CD4-positive, CD25-positive, alpha-beta regulatory T cell (primary cell): Measurements from ENCODE around the gene CENPW. TPM values are rescaled to one million over a fixed set of nuclear protein-coding genes. Genes with fewer than 3 reads are reported as not detected.

Experiments used
- ATAC-seq, 2 donors: fragments of 150-1000 bp; cut with Tn5 transposase; one replicate each; pipeline ENCODE4 v1.10.0; 2021; ENCODE audit warnings: low read depth in 2 of 2, moderate number of reproducible peaks in 2 of 2, moderate library complexity in 1 of 2
- DNase-seq, 3 donors: peaks; one replicate each; pipeline versions ENCODE4 v3.0.0 to v3.0.0-alpha.2; 2012 to 2022; ENCODE audit warnings: mixed read lengths in 1 of 3
- H3K27ac ChIP-seq: one replicate; pipeline ENCODE4 v1.7.0; 2013; ENCODE audit warnings: mild to moderate bottlenecking, low read length; ENCODE audit not compliant: insufficient read depth, poor library complexity, severe bottlenecking
- H3K27me3 ChIP-seq: one replicate; pipeline ENCODE4 v1.7.0; 2013; ENCODE audit warnings: low read length; ENCODE audit not compliant: control insufficient read depth, insufficient read depth
- H3K36me3 ChIP-seq: one replicate; pipeline ENCODE4 v1.7.0; 2013; ENCODE audit warnings: mild to moderate bottlenecking, low read length, moderate library complexity; ENCODE audit not compliant: control insufficient read depth, insufficient read depth
- H3K4me1 ChIP-seq: 2 replicates; pipeline ENCODE4 v1.7.0; 2013; ENCODE audit warnings: mild to moderate bottlenecking, low read length; ENCODE audit not compliant: insufficient read depth, control insufficient read depth, poor library complexity, severe bottlenecking
- H3K4me3 ChIP-seq: one replicate; pipeline ENCODE4 v1.7.0; 2013; ENCODE audit warnings: low read depth, mild to moderate bottlenecking, low read length, moderate library complexity
- H3K9me3 ChIP-seq, 2 experiments: 1 replicate in 1 of 2; 2 replicates in 1 of 2; pipeline ENCODE4 v1.7.0; 2013; ENCODE audit warnings: low read length in 2 of 2, mild to moderate bottlenecking in 1 of 2, moderate library complexity in 1 of 2; ENCODE audit not compliant: control insufficient read depth in 2 of 2
- H3K27ac Mint-ChIP-seq, 3 donors: one replicate each; pipeline ENCODE4 v1.8.0; 2020 to 2022; ENCODE audit warnings: mild to moderate bottlenecking in 3 of 3, mixed read lengths in 3 of 3, moderate library complexity in 2 of 3
- H3K27me3 Mint-ChIP-seq: one replicate; pipeline ENCODE4 v1.8.0; 2022; ENCODE audit warnings: mild to moderate bottlenecking, mixed read lengths
- H3K36me3 Mint-ChIP-seq: one replicate; pipeline ENCODE4 v1.8.0; 2020; ENCODE audit warnings: mixed read lengths
- H3K4me1 Mint-ChIP-seq, 4 donors: one replicate each; pipeline ENCODE4 v1.8.0; 2020 to 2022; ENCODE audit warnings: mixed read lengths in 4 of 4, mild to moderate bottlenecking in 1 of 4
- H3K4me3 Mint-ChIP-seq, 4 donors: one replicate each; pipeline ENCODE4 v1.8.0; 2020 to 2022; ENCODE audit warnings: mild to moderate bottlenecking in 4 of 4, mixed read lengths in 4 of 4, moderate library complexity in 3 of 4
- H3K9me3 Mint-ChIP-seq, 7 donors: one replicate each; pipeline ENCODE4 v1.8.0; 2020 to 2022; ENCODE audit warnings: mixed read lengths in 7 of 7, mild to moderate bottlenecking in 3 of 7, moderate library complexity in 2 of 7
- polyA plus RNA-seq, 4 donors: library from polyadenylated mRNA; unstranded; fragments of 300-500 nt; fragmentation: Illumina TruSeq; gene quantifications; one replicate each; pipeline ENCODE4 v1.2.3, GENCODE V29; 2021
- total RNA-seq: library from RNA; stranded (reverse); gene quantifications from one replicate; pipeline ENCODE4 v1.2.3, GENCODE V29; 2022

Gene CENPW
- total and polyA plus RNA-seq, 5 donors from 2014 or later: 3.3 to 9.4 (median 4.6) TPM

DNA sequence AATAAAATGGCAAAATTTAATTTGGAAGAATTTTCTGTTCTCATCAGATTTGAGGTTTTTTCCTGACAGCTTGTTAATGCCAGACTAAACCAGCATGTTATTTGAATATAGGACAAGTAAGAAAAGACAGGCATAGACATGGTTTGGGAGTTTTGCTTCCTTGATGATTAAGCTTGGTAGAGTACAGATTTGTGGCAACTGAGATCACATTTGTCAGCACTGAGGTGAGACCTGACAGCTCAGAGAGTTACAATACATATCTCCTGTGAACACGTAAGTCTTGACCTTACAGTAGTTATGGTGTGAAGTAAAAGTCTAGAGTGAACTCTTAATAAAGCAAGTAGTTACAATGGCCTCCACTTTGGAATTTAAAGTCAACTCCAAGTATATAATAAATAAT, 34.5 kb downstream of the CENPW start:
- H3K27ac Mint-ChIP-seq: no peak overlapping the region
- Histone ChIP-seq H3K27me3 (no peaks in the 10 kb centered on the region), H3K4me3 (no peak overlapping the region), H3K4me1 (no peaks in the 10 kb centered on the region), H3K9me3 (no peaks in the 10 kb centered on the region), H3K36me3 (no peaks in the 10 kb centered on the region), H3K27ac (no peak overlapping the region)
- ATAC-seq (no peak), DNase-seq (no peak)
- H3K4me3 Mint-ChIP-seq: no peak overlapping the region
- peaks cover 4% of the 10 kb centered on the region for H3K27me3 Mint-ChIP-seq
- no peaks in the 10 kb centered on the region for H3K4me1 Mint-ChIP-seq
- peaks cover 0 to 3% (median 0%) of the 10 kb centered on the region in 7 donors for H3K9me3 Mint-ChIP-seq
- no peaks in the 10 kb centered on the region for H3K36me3 Mint-ChIP-seq

DNA sequence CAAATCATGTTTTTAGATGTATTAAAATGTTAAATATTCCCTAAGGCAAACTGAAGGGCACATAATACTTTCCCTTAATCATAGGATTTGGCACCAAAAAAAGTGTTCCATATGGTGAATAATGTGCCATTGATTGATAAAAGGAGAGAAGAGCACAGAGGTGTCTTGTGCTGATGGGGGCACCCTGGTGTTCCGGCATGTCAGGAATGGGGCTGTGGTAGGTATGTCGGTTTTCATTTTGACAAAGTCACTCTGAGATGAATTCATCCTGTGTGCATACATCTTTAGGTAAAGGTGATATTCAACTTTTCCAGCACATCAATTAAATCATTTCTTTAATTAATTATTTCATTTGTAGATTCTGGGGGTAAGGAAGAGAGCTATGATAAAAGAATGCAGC, 36.8 kb downstream of the CENPW start:
- no peaks in the 10 kb centered on the region for H3K36me3 Mint-ChIP-seq
- H3K4me3 Mint-ChIP-seq: no peak overlapping the region
- no peak for DNase-seq
- H3K27ac Mint-ChIP-seq: no peak overlapping the region
- H3K27me3 Mint-ChIP-seq: peaks cover 4% of the 10 kb centered on the region
- peaks cover 0 to 3% (median 1%) of the 10 kb centered on the region in 7 donors for H3K9me3 Mint-ChIP-seq
- no peaks in the 10 kb centered on the region for H3K27me3 ChIP-seq
- H3K4me3 ChIP-seq: no peak overlapping the region
- no peak overlapping the region for H3K27ac ChIP-seq
- no peaks in the 10 kb centered on the region for H3K9me3 ChIP-seq
- H3K36me3 ChIP-seq: no peaks in the 10 kb centered on the region
- no peak for ATAC-seq
- no peaks in the 10 kb centered on the region for H3K4me1 Mint-ChIP-seq
- no peaks in the 10 kb centered on the region for H3K4me1 ChIP-seq

DNA sequence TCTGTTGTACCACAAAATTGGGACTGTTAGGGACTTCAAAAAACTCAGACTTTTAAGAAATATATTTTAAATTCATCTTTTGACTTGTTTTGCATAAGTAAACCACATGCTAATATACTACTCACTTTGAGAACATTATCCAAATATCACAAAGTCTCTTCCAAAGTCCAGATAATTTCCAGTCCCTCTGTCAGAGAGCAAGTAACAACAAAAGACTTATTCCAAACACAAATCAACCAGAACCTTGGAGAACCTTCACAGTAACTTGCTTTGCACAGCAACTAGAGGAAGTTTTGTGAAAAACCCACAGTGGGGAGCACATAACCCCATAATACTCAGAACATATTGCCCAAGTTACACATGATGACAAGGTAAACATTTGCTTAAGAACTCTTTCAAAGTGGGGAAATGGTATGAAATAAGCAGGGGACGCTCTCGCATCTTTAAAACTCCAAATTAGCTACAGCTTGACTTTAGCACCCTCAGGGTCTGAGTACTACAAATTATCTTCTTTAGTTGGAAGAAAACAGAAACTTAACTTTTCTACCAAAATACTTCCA, 37.8 kb downstream of the CENPW start:
- no peaks in the 10 kb centered on the region for H3K4me1 ChIP-seq
- no peak overlapping the region for H3K27ac ChIP-seq
- no peak overlapping the region for H3K4me3 ChIP-seq
- H3K4me3 Mint-ChIP-seq: no peak overlapping the region
- no peaks in the 10 kb centered on the region for H3K36me3 Mint-ChIP-seq
- H3K9me3 ChIP-seq: peaks cover 0 to 1% of the 10 kb centered on the region in 2 experiments
- peaks cover 0 to 6% (median 2%) of the 10 kb centered on the region in 7 donors for H3K9me3 Mint-ChIP-seq
- ATAC-seq: no peak
- peaks cover 4% of the 10 kb centered on the region for H3K27me3 Mint-ChIP-seq
- no peaks in the 10 kb centered on the region for H3K36me3 ChIP-seq
- no peak for DNase-seq
- no peaks in the 10 kb centered on the region for H3K27me3 ChIP-seq
- H3K27ac Mint-ChIP-seq: no peak overlapping the region
- H3K4me1 Mint-ChIP-seq: no peaks in the 10 kb centered on the region

DNA sequence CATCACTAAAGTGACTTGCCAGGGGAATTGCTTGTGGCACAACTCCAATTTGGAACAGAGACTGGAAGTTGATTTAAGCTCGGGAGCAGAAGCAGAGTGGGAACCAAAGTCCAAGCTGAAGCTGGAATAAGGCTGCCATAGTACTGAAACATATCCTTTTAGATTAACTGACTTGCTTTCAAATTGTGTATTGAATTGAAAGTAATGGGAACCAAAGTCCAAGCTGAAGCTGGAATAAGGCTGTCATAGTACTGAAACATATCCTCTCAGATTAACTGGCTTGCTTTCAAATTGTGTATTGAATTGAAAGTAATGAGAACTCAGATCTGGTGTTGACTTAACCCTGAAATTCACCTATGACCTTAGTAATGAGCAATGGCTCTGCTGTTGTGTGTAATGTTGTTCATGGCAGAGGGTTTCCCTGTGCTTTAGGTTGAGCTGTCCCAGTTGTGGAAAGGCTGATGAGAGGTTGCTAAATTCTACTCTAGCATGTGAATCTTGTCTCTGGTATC, 40.2 kb downstream of the CENPW start:
- H3K36me3 ChIP-seq: no peaks in the 10 kb centered on the region
- peaks cover 4% of the 10 kb centered on the region for H3K27me3 Mint-ChIP-seq
- no peak for DNase-seq
- H3K4me3 ChIP-seq: no peak overlapping the region
- ATAC-seq: no peak
- no peak overlapping the region for H3K27ac ChIP-seq
- H3K27ac Mint-ChIP-seq: no peak overlapping the region
- no peaks in the 10 kb centered on the region for H3K4me1 ChIP-seq
- H3K9me3 Mint-ChIP-seq: peaks cover 0 to 26% (median 10%) of the 10 kb centered on the region in 7 donors
- H3K4me3 Mint-ChIP-seq: no peak overlapping the region
- peaks cover 0 to 2% of the 10 kb centered on the region in 2 experiments for H3K9me3 ChIP-seq
- no peaks in the 10 kb centered on the region for H3K27me3 ChIP-seq
- H3K4me1 Mint-ChIP-seq: no peaks in the 10 kb centered on the region
- H3K36me3 Mint-ChIP-seq: no peaks in the 10 kb centered on the region

DNA sequence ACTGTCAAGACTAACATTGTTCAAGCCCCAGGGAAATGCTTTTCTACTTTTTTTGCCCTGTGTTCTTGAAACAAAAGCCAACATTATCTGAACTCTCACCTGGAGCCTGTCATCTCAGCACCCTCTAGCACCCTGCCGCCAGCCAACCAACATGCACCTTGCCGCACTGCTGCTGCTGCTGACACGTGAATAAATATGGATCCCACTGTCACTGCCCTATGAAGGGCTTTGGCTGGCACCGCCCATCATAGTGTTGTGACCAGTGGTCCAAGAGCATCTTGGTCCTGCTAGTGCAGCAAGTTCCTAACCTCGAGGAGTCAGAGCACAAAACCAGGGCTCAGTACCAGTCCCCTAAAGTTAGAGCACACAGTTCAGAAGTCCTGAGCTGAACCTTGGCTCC, 41.6 kb downstream of the CENPW start:
- no peak overlapping the region for H3K27ac Mint-ChIP-seq
- ATAC-seq (no peak), DNase-seq (no peak)
- H3K36me3 ChIP-seq: no peaks in the 10 kb centered on the region
- no peak overlapping the region for H3K4me3 ChIP-seq
- H3K4me1 ChIP-seq: no peaks in the 10 kb centered on the region
- no peaks in the 10 kb centered on the region for H3K27me3 ChIP-seq
- no peaks in the 10 kb centered on the region for H3K36me3 Mint-ChIP-seq
- no peak overlapping the region for H3K27ac ChIP-seq
- H3K9me3 ChIP-seq: peaks cover 0 to 2% of the 10 kb centered on the region in 2 experiments
- no peaks in the 10 kb centered on the region for H3K27me3 Mint-ChIP-seq
- H3K9me3 Mint-ChIP-seq: peaks cover 0 to 31% (median 10%) of the 10 kb centered on the region in 7 donors
- H3K4me1 Mint-ChIP-seq: no peaks in the 10 kb centered on the region
- no peak overlapping the region for H3K4me3 Mint-ChIP-seq

DNA sequence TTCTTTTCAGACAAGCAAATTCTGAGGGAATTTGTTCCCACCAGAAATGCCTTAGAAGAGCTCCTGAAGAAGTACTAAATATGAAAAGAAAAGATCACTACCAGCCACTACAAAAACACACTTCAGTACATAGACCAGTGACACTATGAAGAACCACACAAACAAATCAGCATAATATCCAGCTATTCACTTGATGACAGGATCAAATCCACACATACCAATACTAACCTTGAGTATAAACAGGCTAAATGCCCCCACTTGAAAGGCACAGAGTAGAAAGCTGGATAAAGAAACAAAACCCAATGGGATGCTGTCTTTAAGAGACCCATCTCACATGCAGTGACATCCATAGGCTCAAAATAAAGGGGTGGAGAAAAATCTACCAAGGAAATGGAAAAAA, 43.3 kb downstream of the CENPW start:
- H3K27me3 Mint-ChIP-seq: no peaks in the 10 kb centered on the region
- H3K36me3 Mint-ChIP-seq: no peaks in the 10 kb centered on the region
- no peaks in the 10 kb centered on the region for H3K4me1 ChIP-seq
- H3K4me1 Mint-ChIP-seq: no peaks in the 10 kb centered on the region
- ATAC-seq: no peak
- no peak overlapping the region for H3K4me3 Mint-ChIP-seq
- H3K27ac Mint-ChIP-seq: no peak overlapping the region
- no peak overlapping the region for H3K27ac ChIP-seq
- no peak for DNase-seq
- H3K36me3 ChIP-seq: no peaks in the 10 kb centered on the region
- H3K4me3 ChIP-seq: no peak overlapping the region
- H3K9me3 Mint-ChIP-seq: peaks cover 0 to 31% (median 10%) of the 10 kb centered on the region in 7 donors
- no peaks in the 10 kb centered on the region for H3K27me3 ChIP-seq
- peaks cover 0 to 2% of the 10 kb centered on the region in 2 experiments for H3K9me3 ChIP-seq

DNA sequence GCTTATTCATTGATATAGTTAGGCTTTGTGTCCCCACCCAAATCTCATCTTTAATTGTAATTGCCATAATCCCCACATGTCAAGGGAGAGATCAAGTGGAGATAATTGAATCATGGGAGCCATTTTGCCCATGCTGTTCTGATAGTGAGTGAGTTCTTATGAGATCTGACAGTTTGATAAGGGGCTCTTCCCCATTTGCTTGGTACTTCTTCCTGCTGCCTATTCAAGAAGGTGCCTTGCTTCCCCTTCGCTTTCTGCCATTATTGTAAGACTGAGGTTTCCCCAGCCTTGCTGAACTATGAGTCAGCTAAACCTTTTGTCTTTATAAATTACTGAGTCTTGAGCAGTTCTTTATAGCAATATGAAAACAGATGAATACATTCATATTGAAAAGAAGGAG, 45.6 kb downstream of the CENPW start:
- Histone ChIP-seq H3K36me3 (no peaks in the 10 kb centered on the region), H3K4me1 (no peaks in the 10 kb centered on the region), H3K27ac (no peak overlapping the region), H3K4me3 (no peak overlapping the region), H3K27me3 (no peaks in the 10 kb centered on the region), H3K9me3 (peaks cover 0 to 2% of the 10 kb centered on the region in 2 experiments)
- DNase-seq (no peak), ATAC-seq (no peak)
- no peak overlapping the region for H3K4me3 Mint-ChIP-seq
- H3K27ac Mint-ChIP-seq: no peak overlapping the region
- no peaks in the 10 kb centered on the region for H3K27me3 Mint-ChIP-seq
- peaks cover 0 to 31% (median 11%) of the 10 kb centered on the region in 7 donors for H3K9me3 Mint-ChIP-seq
- H3K36me3 Mint-ChIP-seq: no peaks in the 10 kb centered on the region
- H3K4me1 Mint-ChIP-seq: no peaks in the 10 kb centered on the region

DNA sequence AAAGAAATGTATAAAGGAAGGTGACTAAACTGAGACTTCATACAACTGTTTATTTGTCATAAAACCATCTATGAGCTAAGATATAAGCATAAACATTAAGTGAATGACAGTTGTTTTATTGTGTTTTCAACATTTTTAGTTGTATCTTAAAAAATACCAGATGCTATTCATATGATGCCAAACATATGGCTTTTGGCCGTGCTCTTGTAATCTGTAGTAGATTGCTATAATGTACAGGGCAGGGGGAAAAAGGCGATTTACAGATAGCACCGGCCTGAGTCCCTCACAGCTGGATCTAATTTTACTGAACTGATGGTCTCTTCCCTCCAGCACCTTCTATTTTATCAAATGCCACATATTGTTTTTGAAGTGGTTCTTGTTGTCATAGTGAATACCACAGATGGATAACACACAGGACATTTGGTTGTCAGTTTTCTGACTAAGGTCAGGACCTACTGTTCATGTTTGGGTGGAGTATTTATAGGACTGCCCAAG, 48.2 kb downstream of the CENPW start:
- no peaks in the 10 kb centered on the region for H3K9me3 ChIP-seq
- no peaks in the 10 kb centered on the region for H3K4me1 Mint-ChIP-seq
- H3K27ac ChIP-seq: no peak overlapping the region
- no peaks in the 10 kb centered on the region for H3K4me1 ChIP-seq
- H3K27me3 ChIP-seq: no peaks in the 10 kb centered on the region
- no peaks in the 10 kb centered on the region for H3K36me3 Mint-ChIP-seq
- DNase-seq (no peak), ATAC-seq (no peak)
- H3K27me3 Mint-ChIP-seq: no peaks in the 10 kb centered on the region
- H3K9me3 Mint-ChIP-seq: peaks cover 0 to 21% (median 6%) of the 10 kb centered on the region in 7 donors
- no peak overlapping the region for H3K4me3 Mint-ChIP-seq
- H3K36me3 ChIP-seq: no peaks in the 10 kb centered on the region
- H3K4me3 ChIP-seq: no peak overlapping the region
- H3K27ac Mint-ChIP-seq: no peak overlapping the region
